ENCODE measurements around the gene KDM6A. TPM values are rescaled to one million over a fixed set of nuclear protein-coding genes. Genes with fewer than 3 reads are reported as not detected.

KDM6A gene
- total RNA-seq, 1 experiment from 2014 or later, result 21.0 TPM

GRCh38 chrX:44898411-44899221, 25.6 kb downstream of the KDM6A start:
- CTCF ChIA-PET, result no interaction called here
- POLR2A ChIA-PET, result no interaction called here
- H3K9ac ChIP-seq (ENCODE audit: low read length), result no peak overlapping the region

GRCh38 chrX:44899946-44900345, 27.0 kb downstream of the KDM6A start:
- no peaks in the 10 kb centered on the region for H3K27me3 ChIP-seq (ENCODE audit: insufficient read depth, low read length)
- no peak overlapping the region for H3K4me3 ChIP-seq (replicated peaks in 1 of 2; ENCODE audit: low read depth in 1 of 2, low read length in 2 of 2)
- ChIA-PET POLR2A (no interaction called here), RAD21 (ENCODE audit: low non-redundant PET in 1 of 2, low total read pairs in 2 of 2, uncharacterized antibody in 2 of 2, unreplicated experiment in 2 of 2) (no interaction called here), CTCF (no interaction called here)
- H3K4me1 ChIP-seq (ENCODE audit: control insufficient read depth in 1 of 2, insufficient read depth in 2 of 2, low read length in 2 of 2), result peaks cover 7 to 50% of the 10 kb centered on the region in 2 experiments
- no peaks in the 10 kb centered on the region for H3K9me2 ChIP-seq (ENCODE audit: insufficient read depth)
- H3K36me3 ChIP-seq (ENCODE audit: control insufficient read depth in 1 of 2, insufficient read depth in 2 of 2, low read length in 2 of 2), result no peaks in the 10 kb centered on the region
- no TSS peak for BruUV-seq (replicated peaks)
- no peak overlapping the region for H3K4me2 ChIP-seq (ENCODE audit: low read length)
- intact Hi-C loops (cut with micrococcal nuclease), result no loop called here
- no peak for ATAC-seq
- H3K9ac ChIP-seq (ENCODE audit: low read length), result no peak overlapping the region
- peaks cover 96% of the 10 kb centered on the region for H3K79me2 ChIP-seq (ENCODE audit: insufficient read depth, low read length)
- H2AFZ ChIP-seq (ENCODE audit: low read depth, low read length, poor library complexity, severe bottlenecking), result no peak overlapping the region
- no peaks in the 10 kb centered on the region for H4K20me1 ChIP-seq (ENCODE audit: insufficient read depth)
- DNase-seq (ENCODE audit: low read depth, low spot score), result no peak
- H3K9me3 ChIP-seq (ENCODE audit: control insufficient read depth in 1 of 2, insufficient read depth in 1 of 2, low read depth in 1 of 2, low read length in 2 of 2), result no peaks in the 10 kb centered on the region
- H3K27ac ChIP-seq (ENCODE audit: low read depth, low read length), result no peak overlapping the region
- no peak for TF ChIP-seq POLR2A (IDR thresholded peaks at IDR 0.05; ENCODE audit: borderline replicate concordance, extremely low read depth, insufficient read depth, insufficient read length)
- no peak for TF ChIP-seq SP1 (IDR thresholded peaks at IDR 0.05; ENCODE audit: low read depth)
- TF ChIP-seq SRF (IDR thresholded peaks at IDR 0.05; ENCODE audit: low read depth), result no peak
- TF ChIP-seq ZNF274 (IDR thresholded peaks at IDR 0.05; ENCODE audit: low read depth, low read length), result no peak
- no peak for TF ChIP-seq TCF7L2 (IDR thresholded peaks at IDR 0.05; ENCODE audit: borderline replicate concordance, extremely low read depth, insufficient read depth, insufficient read length)
- TF ChIP-seq CTCF (IDR thresholded peaks at IDR 0.05 in 2 of 3, conservative IDR thresholded peaks at IDR 0.05 in 1 of 3; ENCODE audit: borderline replicate concordance in 1 of 3, insufficient read depth in 1 of 3, low read depth in 2 of 3, low read length in 2 of 3), result no peak
- no peak for TF ChIP-seq ZFX (IDR thresholded peaks at IDR 0.05)
- TF ChIP-seq EZH2phosphoT487 (IDR thresholded peaks at IDR 0.05; ENCODE audit: borderline replicate concordance), result no peak
- TF ChIP-seq CEBPB (IDR thresholded peaks at IDR 0.05; ENCODE audit: low read depth), result no peak
- TF ChIP-seq RAD21 (IDR thresholded peaks at IDR 0.05; ENCODE audit: low read depth), result no peak
- TF ChIP-seq ATF3 (IDR thresholded peaks at IDR 0.05), result no peak

More at GRCh38 chrX:44898411-44899221, 25.6 kb downstream of the KDM6A start:
- H3K4me2 ChIP-seq (ENCODE audit: low read length), result no peak overlapping the region
- no peak for TF ChIP-seq ZBTB33 (IDR thresholded peaks at IDR 0.05; ENCODE audit: extremely low read depth, insufficient replicate concordance, low read length)
- TF ChIP-seq SIN3A (IDR thresholded peaks at IDR 0.05; ENCODE audit: low read depth), result no peak
- TF ChIP-seq SP1 (IDR thresholded peaks at IDR 0.05; ENCODE audit: low read depth), result no peak
- no peaks in the 10 kb centered on the region for H3K36me3 ChIP-seq (ENCODE audit: control insufficient read depth in 1 of 2, insufficient read depth in 2 of 2, low read length in 2 of 2)
- H3K9me3 ChIP-seq (ENCODE audit: control insufficient read depth in 1 of 2, insufficient read depth in 1 of 2, low read depth in 1 of 2, low read length in 2 of 2), result no peaks in the 10 kb centered on the region
- H2AFZ ChIP-seq (ENCODE audit: low read depth, low read length, poor library complexity, severe bottlenecking), result no peak overlapping the region
- H3K27ac ChIP-seq (ENCODE audit: low read depth, low read length), result no peak overlapping the region
- no peaks in the 10 kb centered on the region for H3K27me3 ChIP-seq (ENCODE audit: insufficient read depth, low read length)
- no peak overlapping the region for H3K4me3 ChIP-seq (replicated peaks in 1 of 2; ENCODE audit: low read depth in 1 of 2, low read length in 2 of 2)
- intact Hi-C loops (cut with micrococcal nuclease), result no loop called here
- RAD21 ChIA-PET (ENCODE audit: low non-redundant PET in 1 of 2, low total read pairs in 2 of 2, uncharacterized antibody in 2 of 2, unreplicated experiment in 2 of 2), result interaction anchor here in 1 of 2 experiments (0.6 kb wide), 1 partner anchor 126 kb away, joined by 3 read pairs; no protein-coding TSS in a partner anchor
- no TSS peak for BruUV-seq (replicated peaks)
- DNase-seq (ENCODE audit: low read depth, low spot score) (no peak), ATAC-seq (no peak)
- H3K79me2 ChIP-seq (ENCODE audit: insufficient read depth, low read length), result peaks cover 94% of the 10 kb centered on the region
- no peaks in the 10 kb centered on the region for H3K9me2 ChIP-seq (ENCODE audit: insufficient read depth)
- H3K4me1 ChIP-seq (ENCODE audit: control insufficient read depth in 1 of 2, insufficient read depth in 2 of 2, low read length in 2 of 2), result peaks cover 7 to 44% of the 10 kb centered on the region in 2 experiments
- H4K20me1 ChIP-seq (ENCODE audit: insufficient read depth), result no peaks in the 10 kb centered on the region

Measured in HCT116 (cell line).